ENCODE measurements around the gene TMEM245.

Gene TMEM245

GRCh38 chr9:109048822-109049221, 70.9 kb downstream of the TMEM245 start:
- no peak overlapping the region for H2AFZ ChIP-seq
- H3K4me2 ChIP-seq (ENCODE audit: low read length): no peak overlapping the region
- no peak overlapping the region for H3K4me3 ChIP-seq (ENCODE audit: low read depth, low read length)
- no peak for TF ChIP-seq CTCF (IDR thresholded peaks at IDR 0.05)
- no peaks in the 10 kb centered on the region for H3K9me3 ChIP-seq (ENCODE audit: control insufficient read depth, low read length)
- H3K36me3 ChIP-seq (ENCODE audit: control insufficient read depth, insufficient read depth, low read length): no peaks in the 10 kb centered on the region
- H3K9ac ChIP-seq: no peak overlapping the region
- no peaks in the 10 kb centered on the region for H3K27me3 ChIP-seq (ENCODE audit: control insufficient read depth, insufficient read depth, low read length)
- H3K79me2 ChIP-seq: no peaks in the 10 kb centered on the region
- no peak overlapping the region for H3K27ac ChIP-seq
- no peaks in the 10 kb centered on the region for H3K4me1 ChIP-seq

GRCh38 chr9:109047259-109047658, 72.5 kb downstream of the TMEM245 start:
- Histone ChIP-seq H3K9ac (no peak overlapping the region), H3K79me2 (no peaks in the 10 kb centered on the region), H3K27ac (no peak overlapping the region), H3K9me3 (ENCODE audit: control insufficient read depth, low read length) (no peaks in the 10 kb centered on the region), H2AFZ (no peak overlapping the region), H3K4me3 (ENCODE audit: low read depth, low read length) (no peak overlapping the region), H3K4me1 (no peaks in the 10 kb centered on the region), H3K4me2 (ENCODE audit: low read length) (no peak overlapping the region), H3K36me3 (ENCODE audit: control insufficient read depth, insufficient read depth, low read length) (no peaks in the 10 kb centered on the region), H3K27me3 (ENCODE audit: control insufficient read depth, insufficient read depth, low read length) (no peaks in the 10 kb centered on the region)
- no peak for TF ChIP-seq CTCF (IDR thresholded peaks at IDR 0.05)

- Histone ChIP-seq H3K9ac (no peak overlapping the region), H3K4me3 (ENCODE audit: low read depth, low read length) (no peak overlapping the region), H3K79me2 (no peaks in the 10 kb centered on the region), H3K4me2 (ENCODE audit: low read length) (no peak overlapping the region), H2AFZ (no peak overlapping the region), H3K36me3 (ENCODE audit: control insufficient read depth, insufficient read depth, low read length) (no peaks in the 10 kb centered on the region), H3K27ac (no peak overlapping the region), H3K27me3 (ENCODE audit: control insufficient read depth, insufficient read depth, low read length) (no peaks in the 10 kb centered on the region), H3K4me1 (no peaks in the 10 kb centered on the region), H3K9me3 (ENCODE audit: control insufficient read depth, low read length) (no peaks in the 10 kb centered on the region)
- no peak for TF ChIP-seq CTCF (IDR thresholded peaks at IDR 0.05)
Measured at GRCh38 chr9:109046346-109046745, 73.4 kb downstream of the TMEM245 start.

GRCh38 chr9:109043578-109043977, 76.2 kb downstream of the TMEM245 start:
- H3K27ac ChIP-seq: no peak overlapping the region
- no peak overlapping the region for H3K4me2 ChIP-seq (ENCODE audit: low read length)
- H3K9me3 ChIP-seq (ENCODE audit: control insufficient read depth, low read length): no peaks in the 10 kb centered on the region
- no peak overlapping the region for H2AFZ ChIP-seq
- no peaks in the 10 kb centered on the region for H3K79me2 ChIP-seq
- H3K36me3 ChIP-seq (ENCODE audit: control insufficient read depth, insufficient read depth, low read length): no peaks in the 10 kb centered on the region
- H3K9ac ChIP-seq: no peak overlapping the region
- no peaks in the 10 kb centered on the region for H3K4me1 ChIP-seq
- TF ChIP-seq CTCF (IDR thresholded peaks at IDR 0.05): no peak
- no peaks in the 10 kb centered on the region for H3K27me3 ChIP-seq (ENCODE audit: control insufficient read depth, insufficient read depth, low read length)
- H3K4me3 ChIP-seq (ENCODE audit: low read depth, low read length): no peak overlapping the region

- H3K36me3 ChIP-seq (ENCODE audit: control insufficient read depth, insufficient read depth, low read length): no peaks in the 10 kb centered on the region
Measured at GRCh38 chr9:109040571-109040970, 79.2 kb downstream of the TMEM245 start.

More at GRCh38 chr9:109040571-109040970, 79.2 kb downstream of the TMEM245 start:
- H3K9me3 ChIP-seq (ENCODE audit: control insufficient read depth, low read length): no peaks in the 10 kb centered on the region
- no peaks in the 10 kb centered on the region for H3K27me3 ChIP-seq (ENCODE audit: control insufficient read depth, insufficient read depth, low read length)
- no peak overlapping the region for H2AFZ ChIP-seq
- H3K4me2 ChIP-seq (ENCODE audit: low read length): no peak overlapping the region
- no peak overlapping the region for H3K4me3 ChIP-seq (ENCODE audit: low read depth, low read length)
- no peak for TF ChIP-seq CTCF (IDR thresholded peaks at IDR 0.05)
- H3K9ac ChIP-seq: no peak overlapping the region
- no peak overlapping the region for H3K27ac ChIP-seq
- no peaks in the 10 kb centered on the region for H3K79me2 ChIP-seq
- H3K4me1 ChIP-seq: no peaks in the 10 kb centered on the region
